ENCODE measurements around the gene RPS4Y2.

The RPS4Y2 gene

DNA sequence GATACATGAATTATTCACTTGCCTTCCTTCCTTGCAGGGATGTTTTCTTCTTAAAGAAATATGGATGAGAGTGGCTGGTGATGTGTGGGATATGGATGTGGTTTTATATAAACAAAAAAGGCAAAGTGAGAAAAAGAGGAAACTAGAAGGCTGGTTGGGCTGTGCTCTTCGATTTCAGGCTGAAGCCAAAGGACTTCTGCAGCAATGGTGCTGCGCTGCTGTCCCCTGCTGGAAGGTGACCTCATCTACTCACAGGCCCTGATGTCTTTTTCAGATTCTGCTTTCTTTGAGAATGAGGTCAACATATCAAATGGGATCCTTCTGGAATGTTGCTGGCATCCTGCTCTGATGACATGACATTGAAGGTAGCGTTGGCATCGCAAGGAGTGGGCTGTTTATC is 15.3 kb upstream of the RPS4Y2 start:
- TF ChIP-seq, protein P1, sequence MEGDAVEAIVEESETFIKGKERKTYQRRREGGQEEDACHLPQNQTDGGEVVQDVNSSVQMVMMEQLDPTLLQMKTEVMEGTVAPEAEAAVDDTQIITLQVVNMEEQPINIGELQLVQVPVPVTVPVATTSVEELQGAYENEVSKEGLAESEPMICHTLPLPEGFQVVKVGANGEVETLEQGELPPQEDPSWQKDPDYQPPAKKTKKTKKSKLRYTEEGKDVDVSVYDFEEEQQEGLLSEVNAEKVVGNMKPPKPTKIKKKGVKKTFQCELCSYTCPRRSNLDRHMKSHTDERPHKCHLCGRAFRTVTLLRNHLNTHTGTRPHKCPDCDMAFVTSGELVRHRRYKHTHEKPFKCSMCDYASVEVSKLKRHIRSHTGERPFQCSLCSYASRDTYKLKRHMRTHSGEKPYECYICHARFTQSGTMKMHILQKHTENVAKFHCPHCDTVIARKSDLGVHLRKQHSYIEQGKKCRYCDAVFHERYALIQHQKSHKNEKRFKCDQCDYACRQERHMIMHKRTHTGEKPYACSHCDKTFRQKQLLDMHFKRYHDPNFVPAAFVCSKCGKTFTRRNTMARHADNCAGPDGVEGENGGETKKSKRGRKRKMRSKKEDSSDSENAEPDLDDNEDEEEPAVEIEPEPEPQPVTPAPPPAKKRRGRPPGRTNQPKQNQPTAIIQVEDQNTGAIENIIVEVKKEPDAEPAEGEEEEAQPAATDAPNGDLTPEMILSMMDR (IDR thresholded peaks at IDR 0.05; ENCODE audit: poor library complexity, severe bottlenecking), result peak; percentile 54
- Histone ChIP-seq H3K4me1 (ENCODE audit: insufficient read depth, poor library complexity, severe bottlenecking) (no peaks in the 10 kb centered on the region), H3K36me3 (ENCODE audit: low read depth) (no peaks in the 10 kb centered on the region), H3K27ac (ENCODE audit: poor library complexity, severe bottlenecking) (no peak overlapping the region), H3K4me3 (ENCODE audit: severe bottlenecking) (no peak overlapping the region), H3K9me3 (ENCODE audit: severe bottlenecking) (no peaks in the 10 kb centered on the region), H3K27me3 (ENCODE audit: insufficient read depth, poor library complexity, severe bottlenecking) (no peaks in the 10 kb centered on the region)
- ATAC-seq (ENCODE audit: low read depth) (peak; percentile 44; the same call in 1 of the 3 replicates), DNase-seq (ENCODE audit: low spot score) (no peak)

DNA sequence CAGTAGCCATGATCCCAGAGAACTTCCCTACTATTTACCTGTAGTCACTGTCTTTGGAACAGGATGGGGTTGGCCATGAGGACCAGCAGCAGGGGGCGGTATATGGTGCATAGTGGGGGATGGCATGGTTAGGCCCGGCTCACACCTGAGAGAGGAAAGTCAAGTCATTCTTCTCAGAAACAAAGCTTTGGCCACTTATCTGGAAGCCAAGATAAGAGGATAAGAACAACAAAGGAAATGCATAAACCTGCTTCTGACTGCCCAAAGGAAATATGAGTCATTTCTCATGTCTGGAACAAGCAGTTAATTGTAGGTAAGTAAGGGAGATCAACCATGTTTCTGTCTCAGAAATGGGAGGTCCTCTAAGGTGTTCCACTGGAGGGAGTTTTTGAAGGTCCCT is 10.8 kb upstream of the RPS4Y2 start:
- no peak overlapping the region for H3K4me3 ChIP-seq (ENCODE audit: severe bottlenecking)
- H3K36me3 ChIP-seq (ENCODE audit: low read depth), result no peaks in the 10 kb centered on the region
- H3K4me1 ChIP-seq (ENCODE audit: insufficient read depth, poor library complexity, severe bottlenecking), result no peaks in the 10 kb centered on the region
- no peaks in the 10 kb centered on the region for H3K9me3 ChIP-seq (ENCODE audit: severe bottlenecking)
- DNase-seq (ENCODE audit: low spot score), result no peak
- H3K27ac ChIP-seq (ENCODE audit: poor library complexity, severe bottlenecking), result no peak overlapping the region
- TF ChIP-seq, protein P1 (IDR thresholded peaks at IDR 0.05; ENCODE audit: poor library complexity, severe bottlenecking), result no peak
- H3K27me3 ChIP-seq (ENCODE audit: insufficient read depth, poor library complexity, severe bottlenecking), result no peaks in the 10 kb centered on the region
- ATAC-seq (ENCODE audit: low read depth), result peak; percentile 65; the same call in 2 of the 3 replicates

GRCh38 chrY:20746919-20747318 is 9.0 kb upstream of the RPS4Y2 start:
- Histone ChIP-seq H3K4me1 (ENCODE audit: insufficient read depth, poor library complexity, severe bottlenecking) (no peaks in the 10 kb centered on the region), H3K36me3 (ENCODE audit: low read depth) (no peaks in the 10 kb centered on the region), H3K27me3 (ENCODE audit: insufficient read depth, poor library complexity, severe bottlenecking) (no peaks in the 10 kb centered on the region), H3K9me3 (ENCODE audit: severe bottlenecking) (no peaks in the 10 kb centered on the region), H3K27ac (ENCODE audit: poor library complexity, severe bottlenecking) (no peak overlapping the region), H3K4me3 (ENCODE audit: severe bottlenecking) (no peak overlapping the region)
- TF ChIP-seq, protein P1 (IDR thresholded peaks at IDR 0.05; ENCODE audit: poor library complexity, severe bottlenecking), result no peak
- ATAC-seq (ENCODE audit: low read depth) (no peak), DNase-seq (ENCODE audit: low spot score) (no peak)

DNA sequence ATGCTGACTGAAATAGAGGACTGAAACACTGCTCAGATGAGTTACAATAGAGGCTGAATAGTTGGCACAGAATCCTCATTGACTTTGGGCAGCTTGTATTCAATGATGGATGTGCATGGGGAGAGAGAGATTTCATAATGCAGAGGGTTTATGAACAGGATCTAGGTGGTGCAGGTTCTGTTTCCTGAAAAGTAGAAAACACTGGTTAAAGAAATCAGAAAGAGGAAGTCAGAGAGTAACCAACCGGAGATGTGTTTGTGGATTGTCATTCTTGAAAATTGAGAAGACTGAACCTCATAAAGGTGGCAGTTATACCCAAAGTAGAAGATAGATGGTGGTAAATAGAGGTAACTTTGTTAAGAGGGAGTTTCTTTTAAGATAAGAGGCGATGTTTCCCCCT is 8.0 kb downstream of the RPS4Y2 start:
- Histone ChIP-seq H3K36me3 (ENCODE audit: low read depth) (no peaks in the 10 kb centered on the region), H3K27me3 (ENCODE audit: insufficient read depth, poor library complexity, severe bottlenecking) (no peaks in the 10 kb centered on the region), H3K4me1 (ENCODE audit: insufficient read depth, poor library complexity, severe bottlenecking) (no peaks in the 10 kb centered on the region), H3K27ac (ENCODE audit: poor library complexity, severe bottlenecking) (no peak overlapping the region), H3K4me3 (ENCODE audit: severe bottlenecking) (no peak overlapping the region), H3K9me3 (ENCODE audit: severe bottlenecking) (no peaks in the 10 kb centered on the region)
- ATAC-seq (ENCODE audit: low read depth) (no peak), DNase-seq (ENCODE audit: low spot score) (no peak)
- TF ChIP-seq, protein P1 (IDR thresholded peaks at IDR 0.05; ENCODE audit: poor library complexity, severe bottlenecking), result no peak

- TF ChIP-seq, protein P1 (IDR thresholded peaks at IDR 0.05; ENCODE audit: poor library complexity, severe bottlenecking), result no peak
- ATAC-seq (ENCODE audit: low read depth), result no peak
These were observed 9.2 kb downstream of the RPS4Y2 start for GRCh38 chrY:20765117-20765516.

More at GRCh38 chrY:20765117-20765516, 9.2 kb downstream of the RPS4Y2 start:
- Histone ChIP-seq H3K4me3 (ENCODE audit: severe bottlenecking) (no peak overlapping the region), H3K4me1 (ENCODE audit: insufficient read depth, poor library complexity, severe bottlenecking) (no peaks in the 10 kb centered on the region), H3K36me3 (ENCODE audit: low read depth) (no peaks in the 10 kb centered on the region), H3K27ac (ENCODE audit: poor library complexity, severe bottlenecking) (no peak overlapping the region), H3K9me3 (ENCODE audit: severe bottlenecking) (no peaks in the 10 kb centered on the region), H3K27me3 (ENCODE audit: insufficient read depth, poor library complexity, severe bottlenecking) (no peaks in the 10 kb centered on the region)
- DNase-seq (ENCODE audit: low spot score), result no peak
